Hepatocyte (in vitro differentiated cells): ENCODE data around the gene GADD45GIP1.

Experiments used
- CTCF ChIP-seq: fragments of 200-600 bp; sonication (generic); IDR thresholded peaks from 2 replicates; pipeline ENCODE4 v1.5.1; 2016; ENCODE audit warnings: antibody characterized with exemption, mild to moderate bottlenecking; ENCODE audit not compliant: poor library complexity
- EZH2phosphoT487 ChIP-seq: fragments of 200-600 bp; sonication (generic); IDR thresholded peaks from one replicate; pipeline ENCODE4 v1.6.1; 2018; ENCODE audit warnings: antibody characterized with exemption, mild to moderate bottlenecking, low read depth, moderate library complexity; ENCODE audit not compliant: unreplicated experiment, severe bottlenecking

GRCh38 chr19:12937093-12937926, 19.7 kb downstream of the GADD45GIP1 start:
- TF ChIP-seq CTCF (no peak), EZH2phosphoT487 (no peak)
